ENCODE data around the gene CCL28.

DNA sequence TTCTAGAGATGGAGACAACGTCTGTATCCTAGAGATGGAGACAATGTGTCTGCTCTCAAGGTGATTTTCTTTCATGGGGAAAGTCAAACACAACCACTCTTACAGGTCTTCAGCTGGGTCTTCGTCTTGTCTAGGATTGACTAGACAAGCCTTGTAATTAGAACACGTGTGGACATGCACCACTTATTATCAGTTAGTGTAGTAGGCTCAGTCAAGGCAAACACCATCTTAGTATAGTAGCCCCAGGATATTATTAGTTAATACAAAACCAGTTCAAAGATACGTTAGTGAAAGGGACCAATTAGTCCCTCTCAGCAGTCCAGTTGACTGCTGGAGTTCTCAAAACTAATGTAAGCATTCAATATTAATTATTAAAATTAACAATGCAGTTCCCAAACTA, 15.1 kb upstream of the CCL28 start:
- TF ChIP-seq, protein P1, sequence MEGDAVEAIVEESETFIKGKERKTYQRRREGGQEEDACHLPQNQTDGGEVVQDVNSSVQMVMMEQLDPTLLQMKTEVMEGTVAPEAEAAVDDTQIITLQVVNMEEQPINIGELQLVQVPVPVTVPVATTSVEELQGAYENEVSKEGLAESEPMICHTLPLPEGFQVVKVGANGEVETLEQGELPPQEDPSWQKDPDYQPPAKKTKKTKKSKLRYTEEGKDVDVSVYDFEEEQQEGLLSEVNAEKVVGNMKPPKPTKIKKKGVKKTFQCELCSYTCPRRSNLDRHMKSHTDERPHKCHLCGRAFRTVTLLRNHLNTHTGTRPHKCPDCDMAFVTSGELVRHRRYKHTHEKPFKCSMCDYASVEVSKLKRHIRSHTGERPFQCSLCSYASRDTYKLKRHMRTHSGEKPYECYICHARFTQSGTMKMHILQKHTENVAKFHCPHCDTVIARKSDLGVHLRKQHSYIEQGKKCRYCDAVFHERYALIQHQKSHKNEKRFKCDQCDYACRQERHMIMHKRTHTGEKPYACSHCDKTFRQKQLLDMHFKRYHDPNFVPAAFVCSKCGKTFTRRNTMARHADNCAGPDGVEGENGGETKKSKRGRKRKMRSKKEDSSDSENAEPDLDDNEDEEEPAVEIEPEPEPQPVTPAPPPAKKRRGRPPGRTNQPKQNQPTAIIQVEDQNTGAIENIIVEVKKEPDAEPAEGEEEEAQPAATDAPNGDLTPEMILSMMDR (IDR thresholded peaks at IDR 0.05; ENCODE audit: low read depth, low read length, poor library complexity, severe bottlenecking) = no peak
- TF ChIP-seq EZH2phosphoT487 (IDR thresholded peaks at IDR 0.05; ENCODE audit: borderline replicate concordance, low read length) = no peak
